SU-DHL-6 (cell line): ENCODE data around the gene PLLP.

Source experiments
- H2AFZ ChIP-seq: fragments of 200-600 bp; sonication (generic); 2 replicates; pipeline ENCODE4 v1.6.1; 2014; ENCODE audit warnings: low read depth, mild to moderate bottlenecking, moderate library complexity, mixed read lengths, antibody characterized with exemption, low read length; ENCODE audit not compliant: severe bottlenecking
- H3F3A ChIP-seq: fragments of 200-600 bp; shearing (Covaris generic); 2 replicates; pipeline ENCODE4 v1.6.0; 2016; ENCODE audit warnings: antibody characterized with exemption, mild to moderate bottlenecking; ENCODE audit not compliant: insufficient read depth
- H3K27ac ChIP-seq: fragments of 200-600 bp; sonication (generic); 2 replicates; pipeline ENCODE4 v1.5.1; 2016; ENCODE audit warnings: low read depth, mild to moderate bottlenecking, low read length, moderate library complexity, mixed read lengths
- H3K27me3 ChIP-seq: fragments of 200-600 bp; sonication (generic), shearing (Covaris generic); 2 replicates; pipeline ENCODE4 v1.6.0; 2014; ENCODE audit warnings: mild to moderate bottlenecking, low read length
- H3K36me3 ChIP-seq: fragments of 200-600 bp; sonication (generic); 2 replicates; pipeline ENCODE4 v1.6.1; 2014; ENCODE audit warnings: mild to moderate bottlenecking, low read length, mixed read lengths
- H3K4me2 ChIP-seq: fragments of 300-600, 200-600 bp; shearing (Covaris generic), sonication (generic); 2 replicates; pipeline ENCODE4 v1.6.0; 2014; ENCODE audit warnings: low read length, low read depth, mild to moderate bottlenecking; ENCODE audit not compliant: poor library complexity, severe bottlenecking
- H3K4me3 ChIP-seq: fragments of 200-600 bp; sonication (generic); 2 replicates; pipeline ENCODE4 v1.5.1; 2014; ENCODE audit warnings: antibody characterized with exemption, low read length, mild to moderate bottlenecking, mixed read lengths; ENCODE audit not compliant: insufficient read depth, poor library complexity, severe bottlenecking
- H3K79me2 ChIP-seq: fragments of 200-600 bp; sonication (generic); 2 replicates; pipeline ENCODE4 v1.6.1; 2014; ENCODE audit warnings: mild to moderate bottlenecking, low read length, moderate library complexity; ENCODE audit not compliant: insufficient read depth
- H3K9ac ChIP-seq: fragments of 200-600 bp; sonication (generic); 2 replicates; pipeline ENCODE4 v1.7.0; 2014; ENCODE audit warnings: mild to moderate bottlenecking, low read length
- H3K9me2 ChIP-seq: fragments of 200-600 bp; sonication (generic); replicated peaks from 2 replicates; pipeline ENCODE4 v1.6.1; 2014; ENCODE audit warnings: low read length; ENCODE audit not compliant: insufficient read depth
- H3K9me3 ChIP-seq: fragments of 200-600 bp; sonication (generic); 2 replicates; pipeline ENCODE4 v1.6.1; 2014; ENCODE audit warnings: low read length, mixed read lengths; ENCODE audit not compliant: insufficient read depth
- H4K20me1 ChIP-seq: fragments of 200-600 bp; sonication (generic); 2 replicates; pipeline ENCODE4 v1.6.1; 2014; ENCODE audit warnings: low read depth, mild to moderate bottlenecking, antibody characterized with exemption, low read length, moderate library complexity, mixed read lengths
- EZH2phosphoT487 ChIP-seq: fragments of 200-600 bp; sonication (generic), shearing (Covaris generic); conservative IDR thresholded peaks from 2 replicates; pipeline ENCODE4 v1.6.1; 2018; ENCODE audit warnings: mild to moderate bottlenecking, antibody characterized with exemption, low read length, moderate library complexity, mixed read lengths
- TF ChIP-seq, protein P1 (sequence below): fragments of 200-600 bp; sonication (generic); IDR thresholded peaks from one replicate; pipeline ENCODE4 v1.5.1; 2017; ENCODE audit warnings: antibody characterized with exemption, mild to moderate bottlenecking, low read length, moderate library complexity; ENCODE audit not compliant: insufficient read depth, poor library complexity, severe bottlenecking

PLLP gene

DNA sequence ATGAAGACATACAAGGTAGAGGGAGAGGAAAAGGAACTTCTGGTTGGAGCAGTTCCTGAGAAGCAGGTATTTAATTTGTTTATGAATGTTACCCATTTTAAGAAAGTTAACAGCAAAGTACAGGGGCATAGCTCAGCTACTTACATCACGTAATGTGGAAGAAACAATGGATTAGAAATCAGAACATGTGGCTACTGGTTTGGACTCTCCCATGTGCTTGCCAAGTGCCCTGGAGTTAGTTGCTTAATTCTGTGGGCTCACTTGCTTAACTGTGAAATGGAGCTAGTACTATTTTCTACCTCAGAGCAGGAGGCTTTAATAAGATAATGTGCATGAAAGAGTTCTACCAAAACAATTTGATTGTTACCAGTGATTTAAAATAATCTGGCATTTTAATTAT is 71.0 kb downstream of the PLLP start:
- no peak overlapping the region for H3K27ac ChIP-seq
- no peaks in the 10 kb centered on the region for H3K27me3 ChIP-seq
- peaks cover 46% of the 10 kb centered on the region for H3K36me3 ChIP-seq
- H3F3A ChIP-seq, result no peaks in the 10 kb centered on the region
- H3K4me3 ChIP-seq, result no peak overlapping the region
- H4K20me1 ChIP-seq, result no peaks in the 10 kb centered on the region
- H2AFZ ChIP-seq, result no peak overlapping the region
- no peaks in the 10 kb centered on the region for H3K9me2 ChIP-seq
- H3K9me3 ChIP-seq, result 0 out of 2 replicates have a peak, but pooled peaks cover 6% of the 10 kb centered on the region
- TF ChIP-seq, protein P1, sequence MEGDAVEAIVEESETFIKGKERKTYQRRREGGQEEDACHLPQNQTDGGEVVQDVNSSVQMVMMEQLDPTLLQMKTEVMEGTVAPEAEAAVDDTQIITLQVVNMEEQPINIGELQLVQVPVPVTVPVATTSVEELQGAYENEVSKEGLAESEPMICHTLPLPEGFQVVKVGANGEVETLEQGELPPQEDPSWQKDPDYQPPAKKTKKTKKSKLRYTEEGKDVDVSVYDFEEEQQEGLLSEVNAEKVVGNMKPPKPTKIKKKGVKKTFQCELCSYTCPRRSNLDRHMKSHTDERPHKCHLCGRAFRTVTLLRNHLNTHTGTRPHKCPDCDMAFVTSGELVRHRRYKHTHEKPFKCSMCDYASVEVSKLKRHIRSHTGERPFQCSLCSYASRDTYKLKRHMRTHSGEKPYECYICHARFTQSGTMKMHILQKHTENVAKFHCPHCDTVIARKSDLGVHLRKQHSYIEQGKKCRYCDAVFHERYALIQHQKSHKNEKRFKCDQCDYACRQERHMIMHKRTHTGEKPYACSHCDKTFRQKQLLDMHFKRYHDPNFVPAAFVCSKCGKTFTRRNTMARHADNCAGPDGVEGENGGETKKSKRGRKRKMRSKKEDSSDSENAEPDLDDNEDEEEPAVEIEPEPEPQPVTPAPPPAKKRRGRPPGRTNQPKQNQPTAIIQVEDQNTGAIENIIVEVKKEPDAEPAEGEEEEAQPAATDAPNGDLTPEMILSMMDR, result no peak
- TF ChIP-seq EZH2phosphoT487, result no peak
- no peak overlapping the region for H3K4me2 ChIP-seq
- no peak overlapping the region for H3K9ac ChIP-seq
- no peaks in the 10 kb centered on the region for H3K79me2 ChIP-seq

DNA sequence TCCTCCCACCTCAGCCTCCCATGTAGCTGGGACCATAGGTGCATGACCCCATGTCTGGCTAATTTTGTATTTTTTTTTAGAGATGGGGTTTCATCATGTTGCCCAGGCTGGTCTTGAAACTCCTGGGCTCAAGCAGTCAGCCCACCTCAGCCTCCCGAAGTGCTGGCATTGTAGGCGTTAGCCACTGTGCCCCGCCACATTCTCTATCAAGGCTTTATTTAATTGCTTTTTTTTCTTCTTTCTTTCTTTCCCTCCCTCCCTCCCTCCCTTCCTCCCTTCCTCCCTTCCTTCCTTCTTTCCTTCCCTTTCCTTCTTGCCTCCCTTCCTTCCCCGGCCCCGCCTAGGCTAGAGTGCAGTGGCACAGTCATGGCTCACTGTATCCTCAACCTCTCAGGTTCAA is 74.7 kb downstream of the PLLP start:
- no peak overlapping the region for H3K27ac ChIP-seq
- no peak overlapping the region for H3K4me2 ChIP-seq
- no peak overlapping the region for H2AFZ ChIP-seq
- H3K9me3 ChIP-seq, result no peaks in the 10 kb centered on the region
- peaks cover 29% of the 10 kb centered on the region; the same call in 1 of the 2 replicates for H3K36me3 ChIP-seq
- no peak overlapping the region for H3K4me3 ChIP-seq
- H3F3A ChIP-seq, result no peaks in the 10 kb centered on the region; the same call in 1 of the 2 replicates
- no peaks in the 10 kb centered on the region for H3K27me3 ChIP-seq
- TF ChIP-seq, protein P1, result no peak
- no peak for TF ChIP-seq EZH2phosphoT487
- H3K9me2 ChIP-seq, result no peaks in the 10 kb centered on the region
- H3K9ac ChIP-seq, result no peak overlapping the region
- H3K79me2 ChIP-seq, result no peaks in the 10 kb centered on the region
- no peaks in the 10 kb centered on the region for H4K20me1 ChIP-seq

DNA sequence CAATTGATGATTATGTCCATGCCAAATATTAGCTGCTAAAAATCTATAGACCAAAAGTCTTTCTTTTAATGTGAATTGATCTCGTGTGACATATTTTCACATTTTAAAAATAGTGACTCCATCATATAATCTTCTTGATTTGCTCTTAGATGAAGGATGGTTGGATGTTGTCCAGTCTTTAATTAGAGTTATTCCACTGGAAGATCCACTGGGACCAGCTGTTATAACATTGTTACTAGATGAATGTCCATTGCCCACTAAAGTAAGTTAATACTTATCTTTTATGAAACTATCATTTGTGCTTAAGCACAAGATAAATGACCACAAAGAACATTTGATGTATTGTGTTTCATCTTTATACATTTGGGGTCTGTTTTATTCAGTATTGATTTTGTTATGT is 75.5 kb downstream of the PLLP start:
- Histone ChIP-seq H3K9ac (no peak overlapping the region), H3K9me3 (no peaks in the 10 kb centered on the region), H3K27ac (no peak overlapping the region), H4K20me1 (no peaks in the 10 kb centered on the region; the same call in 1 of the 2 replicates), H3K4me2 (no peak overlapping the region), H3K4me3 (no peak overlapping the region), H3F3A (no peaks in the 10 kb centered on the region; the same call in 1 of the 2 replicates), H3K27me3 (no peaks in the 10 kb centered on the region), H3K36me3 (peaks cover 22% of the 10 kb centered on the region; the same call in 1 of the 2 replicates), H3K79me2 (no peaks in the 10 kb centered on the region), H3K9me2 (no peaks in the 10 kb centered on the region), H2AFZ (no peak overlapping the region)
- TF ChIP-seq, protein P1, result no peak
- TF ChIP-seq EZH2phosphoT487, result no peak
